ENCODE measurements around the gene CFAP46.

DNA sequence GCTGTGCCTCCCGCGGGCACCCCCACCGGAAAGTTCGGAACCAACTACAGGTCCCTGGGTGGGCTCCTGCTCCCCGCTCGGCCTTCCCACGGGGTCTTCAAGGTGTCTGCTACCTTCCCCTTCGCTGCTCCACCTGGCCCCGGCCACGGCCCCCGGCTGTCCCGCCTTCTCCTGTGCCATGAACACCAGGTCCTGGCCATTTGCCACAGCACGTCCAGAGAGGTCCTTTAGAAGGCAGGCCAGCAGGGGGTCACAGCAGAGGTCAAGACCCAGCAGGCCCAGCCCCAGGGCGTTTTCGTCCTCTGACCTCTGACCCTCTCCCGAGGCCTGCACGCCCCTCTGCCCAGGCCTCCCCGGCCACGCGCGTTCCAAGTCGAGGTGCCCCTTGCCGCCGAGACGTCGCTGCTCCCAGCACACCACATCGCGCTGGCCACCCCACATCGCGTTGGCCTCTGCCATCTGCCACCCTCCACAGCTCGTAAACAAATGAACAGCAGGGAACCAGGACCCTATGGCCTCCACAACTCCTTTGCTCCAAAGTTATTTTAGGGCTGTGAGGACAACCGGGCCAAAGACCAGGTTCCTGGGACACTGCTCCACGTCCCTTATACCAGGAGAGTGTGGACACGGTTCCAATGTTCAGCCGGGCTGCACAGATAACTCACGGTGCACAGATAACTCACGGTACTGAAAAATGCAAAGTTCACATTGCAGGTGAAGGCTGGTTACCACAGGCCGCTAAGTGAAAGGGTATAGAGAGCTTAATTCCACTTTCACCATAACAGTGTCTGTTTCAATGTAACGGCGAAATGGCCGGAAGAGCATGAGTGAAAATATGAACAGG is 74.3 kb downstream of the CFAP46 start:
- TF ChIP-seq ZNF384 (IDR thresholded peaks at IDR 0.05) (no peak), CTBP1 (IDR thresholded peaks at IDR 0.05; ENCODE audit: borderline replicate concordance) (no peak), LEF1 (IDR thresholded peaks at IDR 0.05; ENCODE audit: borderline replicate concordance) (no peak), FOXA1 (IDR thresholded peaks at IDR 0.05) (no peak), SUZ12 (IDR thresholded peaks at IDR 0.05) (no peak), ELF4 (IDR thresholded peaks at IDR 0.05) (no peak), ARNT (IDR thresholded peaks at IDR 0.05) (no peak), NFRKB (IDR thresholded peaks at IDR 0.05) (no peak), HDGF (IDR thresholded peaks at IDR 0.05; ENCODE audit: borderline replicate concordance) (no peak), FOXM1 (IDR thresholded peaks at IDR 0.05; ENCODE audit: borderline replicate concordance) (no peak), BHLHE40 (IDR thresholded peaks at IDR 0.05; ENCODE audit: borderline replicate concordance) (no peak), SP1 (IDR thresholded peaks at IDR 0.05) (no peak)
